WTC11 (cell line): ENCODE measurements around the gene ZSCAN16. TPM values are rescaled to one million over a fixed set of nuclear protein-coding genes. Genes with fewer than 3 reads are reported as not detected.
A peak's percentile ranks its signal among the peaks of the same experiment; 100 is the strongest.

Experiments
- AFF4 ChIP-seq: sonication (generic); formaldehyde crosslinking; IDR thresholded peaks from 2 replicates; pipeline ENCODE4 v1.8.1; 2023; ENCODE audit warnings: mild to moderate bottlenecking, missing genetic modification reagents, borderline replicate concordance
- AR ChIP-seq: fragments of 250-450 bp; sonication (Bioruptor Pico); IDR thresholded peaks from 2 replicates; pipeline ENCODE4 v1.9.0; 2021; ENCODE audit warnings: mild to moderate bottlenecking
- ATF3 ChIP-seq: sonication (generic); formaldehyde crosslinking; conservative IDR thresholded peaks from 2 replicates; pipeline ENCODE4 v1.8.1; 2022; ENCODE audit warnings: mild to moderate bottlenecking, missing genetic modification reagents
- CTCF ChIP-seq: fragments of 200-600 bp; IDR thresholded peaks from 2 replicates; pipeline ENCODE4 v1.8.0; 2022; ENCODE audit warnings: antibody characterized with exemption
- E2F1 ChIP-seq: sonication (generic); formaldehyde crosslinking; IDR thresholded peaks from 2 replicates; pipeline ENCODE4 v1.8.0; 2022; ENCODE audit warnings: mild to moderate bottlenecking, missing genetic modification reagents
- E2F4 ChIP-seq: sonication (generic); formaldehyde crosslinking; IDR thresholded peaks from 2 replicates; pipeline ENCODE4 v1.8.1; 2022; ENCODE audit warnings: low read depth, mild to moderate bottlenecking, moderate library complexity, missing genetic modification reagents, borderline replicate concordance
- EMX1 ChIP-seq: fragments of 250-450 bp; sonication (Bioruptor Pico); IDR thresholded peaks from 2 replicates; pipeline ENCODE4 v1.8.0; 2021; ENCODE audit warnings: mild to moderate bottlenecking
- ETV6 ChIP-seq: sonication (generic); formaldehyde crosslinking; IDR thresholded peaks from 2 replicates; pipeline ENCODE4 v1.8.1; 2022; ENCODE audit warnings: mild to moderate bottlenecking, missing genetic modification reagents
- FOXK1 ChIP-seq: sonication (generic); formaldehyde crosslinking; IDR thresholded peaks from 2 replicates; pipeline ENCODE4 v1.8.0; 2022; ENCODE audit warnings: mild to moderate bottlenecking, moderate library complexity, missing genetic modification reagents
- FOXP1 ChIP-seq: sonication (generic); formaldehyde crosslinking; IDR thresholded peaks from 2 replicates; pipeline ENCODE4 v1.8.0; 2022; ENCODE audit warnings: missing genetic modification reagents, mild to moderate bottlenecking, moderate library complexity, borderline replicate concordance
- GRHL2 ChIP-seq: fragments of 250-450 bp; sonication (Bioruptor Pico); IDR thresholded peaks from 2 replicates; pipeline ENCODE4 v1.8.0; 2022; ENCODE audit warnings: mild to moderate bottlenecking, moderate library complexity; ENCODE audit not compliant: insufficient replicate concordance, severe bottlenecking
- HMGXB4 ChIP-seq: sonication (generic); formaldehyde crosslinking; IDR thresholded peaks from 2 replicates; pipeline ENCODE4 v1.8.1; 2023; ENCODE audit warnings: mild to moderate bottlenecking, moderate library complexity, missing genetic modification reagents
- MAX ChIP-seq: sonication (generic); formaldehyde crosslinking; IDR thresholded peaks from 2 replicates; pipeline ENCODE4 v1.8.0; 2022; ENCODE audit warnings: mild to moderate bottlenecking, missing genetic modification reagents
- MXD4 ChIP-seq: fragments of 250-450 bp; sonication (Bioruptor Pico); IDR thresholded peaks from 2 replicates; pipeline ENCODE4 v1.8.0; 2021; ENCODE audit warnings: mild to moderate bottlenecking, moderate library complexity, borderline replicate concordance
- NR3C1 ChIP-seq: sonication (generic); formaldehyde crosslinking; conservative IDR thresholded peaks from 2 replicates; pipeline ENCODE4 v1.8.1; 2023; ENCODE audit warnings: low read depth, mild to moderate bottlenecking, missing genetic modification reagents
- SMAD3 ChIP-seq: sonication (generic); formaldehyde crosslinking; IDR thresholded peaks from 2 replicates; pipeline ENCODE4 v1.8.0; 2022; ENCODE audit warnings: missing genetic modification reagents, mild to moderate bottlenecking, borderline replicate concordance
- SP1 ChIP-seq: sonication (generic); formaldehyde crosslinking; conservative IDR thresholded peaks from 2 replicates; pipeline ENCODE4 v1.8.1; 2022; ENCODE audit warnings: missing genetic modification reagents
- TP53 ChIP-seq: sonication (generic); formaldehyde crosslinking; IDR thresholded peaks from 2 replicates; pipeline ENCODE4 v1.8.1; 2023; ENCODE audit warnings: mild to moderate bottlenecking, missing genetic modification reagents
- ZNF232 ChIP-seq: sonication (generic); formaldehyde crosslinking; IDR thresholded peaks from 2 replicates; pipeline ENCODE4 v1.8.0; 2022; ENCODE audit warnings: mild to moderate bottlenecking, missing genetic modification reagents
- ZNF281 ChIP-seq: sonication (generic); formaldehyde crosslinking; IDR thresholded peaks from 2 replicates; pipeline ENCODE4 v1.8.0; 2023; ENCODE audit warnings: mild to moderate bottlenecking, missing genetic modification reagents
- ZNF317 ChIP-seq: sonication (generic); formaldehyde crosslinking; IDR thresholded peaks from 2 replicates; pipeline ENCODE4 v1.8.1; 2023; ENCODE audit warnings: low read depth, mild to moderate bottlenecking, moderate library complexity, missing genetic modification reagents, borderline replicate concordance
- total RNA-seq: library from RNA; stranded (reverse); gene quantifications from 3 replicates; pipeline ENCODE4 v1.2.3, GENCODE V29; 2021

ZSCAN16 gene
- total RNA-seq, 1 experiment from 2014 or later = 7.1 TPM

- no peak for TF ChIP-seq ATF3 (CRISPR knock-in tag)
- no peak for TF ChIP-seq CTCF
- no peak for TF ChIP-seq AR (CRISPR knock-in tag)
- peak; percentile 51; the same call in 1 of the 2 replicates for TF ChIP-seq SP1 (CRISPR knock-in tag)
- no peak for TF ChIP-seq NR3C1 (CRISPR knock-in tag)
- no peak for TF ChIP-seq TP53 (CRISPR knock-in tag)
- TF ChIP-seq ETV6 (CRISPR knock-in tag) = peak; percentile 83
- TF ChIP-seq MXD4 (CRISPR knock-in tag) = no peak
- peak; percentile 35; the same call in 1 of the 2 replicates for TF ChIP-seq FOXK1 (CRISPR knock-in tag)
- peak; percentile 48; the same call in 1 of the 2 replicates for TF ChIP-seq MAX
- peak; percentile 89; the same call in 1 of the 2 replicates for TF ChIP-seq FOXP1 (CRISPR knock-in tag)
- TF ChIP-seq SMAD3 (CRISPR knock-in tag) = peak; percentile 73; the same call in 1 of the 2 replicates
- no peak for TF ChIP-seq ZNF281 (CRISPR knock-in tag)
- TF ChIP-seq HMGXB4 (CRISPR knock-in tag) = peak; percentile 89
- TF ChIP-seq GRHL2 = no peak
- TF ChIP-seq EMX1 (CRISPR knock-in tag) = no peak
- TF ChIP-seq E2F1 (CRISPR knock-in tag) = no peak
- peak; percentile 84 for TF ChIP-seq ZNF232
- no peak for TF ChIP-seq ZNF317 (CRISPR knock-in tag)
- TF ChIP-seq AFF4 (CRISPR knock-in tag) = no peak
- TF ChIP-seq E2F4 (CRISPR knock-in tag) = no peak
These were observed 19.8 kb upstream of the ZSCAN16 start (continued) for GRCh38 chr6:28104392-28105244.
